K562 (cell line): ENCODE results near the gene SAMD14. TPM values are rescaled to one million over a fixed set of nuclear protein-coding genes. Genes with fewer than 3 reads are reported as not detected.

Experiments used
- ATAC-seq: fragments of 200-7000 bp; cut with Tn5 transposase; 3 replicates; pipeline ENCODE4 v1.9.1; 2020; ENCODE audit warnings: moderate library complexity
- BruUV-seq: library from RNA; stranded (reverse); fragments of 400-500 nt; replicated peaks from 2 replicates; lab custom pipeline; 2021; lab: Mats Ljungman, UMichigan
- CTCF ChIA-PET: fragments of 300-600 bp; formaldehyde crosslinking; extraction: SDS; loops from one replicate; lab custom pipeline; 2021; ENCODE audit warnings: low intra/inter-chr PET ratio; lab: Yijun Ruan, JAX
- POLR2A ChIA-PET: fragments of 300-600, 350-650 bp; sonication (Branson Sonifier 250); formaldehyde crosslinking; extraction: SDS; loops from one replicate; lab custom pipeline; 2021; ENCODE audit warnings: antibody characterized with exemption, inconsistent platforms; lab: Yijun Ruan, JAX
- DNase-seq, 4 experiments: peaks; one replicate each; pipeline versions ENCODE4 v3.0.0 to v3.0.0-alpha.2; 2011 to 2018; ENCODE audit warnings: low spot score in 3 of 4, mixed read lengths in 3 of 4; ENCODE audit errors: extremely low read depth in 1 of 4
- FAIRE-seq: peaks from 2 replicates; lab custom pipeline; 2011; peaks lifted over from hg19 to GRCh38; lab: Jason Lieb, UNC
- H2AFZ ChIP-seq: 2 replicates; pipeline ENCODE4 v1.6.0; 2011; ENCODE audit warnings: low read depth, low read length, control low read depth, inconsistent platforms
- H3K27ac ChIP-seq: fragments of 200-600 bp; 3 replicates; pipeline ENCODE4 v1.8.0; 2011; ENCODE audit warnings: low read depth, mild to moderate bottlenecking, control low read depth, inconsistent platforms, low read length, moderate library complexity, mixed read lengths; ENCODE audit errors: extremely low read depth
- H3K27me3 ChIP-seq, 2 experiments: fragments of 300-600 bp in 1 of 2; 2 replicates in 1 of 2; 3 replicates in 1 of 2; pipeline versions ENCODE4 v1.6.0 to v1.8.0; 2011; ENCODE audit warnings: inconsistent platforms in 2 of 2, low read length in 2 of 2, mild to moderate bottlenecking in 1 of 2, mixed read lengths in 1 of 2, moderate library complexity in 1 of 2; ENCODE audit not compliant: control insufficient read depth in 2 of 2, insufficient read depth in 2 of 2
- H3K36me3 ChIP-seq: fragments of 300-600 bp; 3 replicates; pipeline ENCODE4 v1.8.0; 2011; ENCODE audit warnings: mild to moderate bottlenecking, low read length, inconsistent platforms; ENCODE audit not compliant: control insufficient read depth, insufficient read depth
- H3K4me1 ChIP-seq, 2 experiments: fragments of 200-600 bp in 1 of 2; replicated peaks in 1 of 2; 2 replicates in 1 of 2; 3 replicates in 1 of 2; pipeline versions ENCODE4 v1.5.1 to v1.8.0; 2011; ENCODE audit warnings: inconsistent platforms in 2 of 2, low read length in 2 of 2, mild to moderate bottlenecking in 1 of 2, mixed read lengths in 1 of 2, moderate library complexity in 1 of 2; ENCODE audit not compliant: control insufficient read depth in 2 of 2, insufficient read depth in 2 of 2
- H3K4me2 ChIP-seq: 2 replicates; pipeline ENCODE4 v1.6.1; 2011; ENCODE audit warnings: low read length, control low read depth, inconsistent platforms, mixed read lengths; ENCODE audit not compliant: insufficient read depth
- H3K4me3 ChIP-seq: fragments of 200-600 bp; sonication (generic), shearing (Covaris generic); 2 replicates; pipeline ENCODE4 v1.5.1; 2016; ENCODE audit warnings: control low read depth, inconsistent platforms
- H3K79me2 ChIP-seq: fragments of 200-600 bp; 3 replicates; pipeline ENCODE4 v1.8.0; 2011; ENCODE audit warnings: low read length, inconsistent platforms; ENCODE audit not compliant: control insufficient read depth, insufficient read depth
- H3K9ac ChIP-seq, 2 experiments: 2 replicates each; pipeline versions ENCODE4 v1.6.0 to v1.6.1; 2011; ENCODE audit warnings: low read depth in 2 of 2, low read length in 2 of 2, control low read depth in 1 of 2, inconsistent platforms in 1 of 2, mild to moderate bottlenecking in 1 of 2, mixed read lengths in 1 of 2; ENCODE audit not compliant: insufficient read depth in 1 of 2
- H3K9me1 ChIP-seq: one replicate; pipeline ENCODE4 v1.6.0; 2011; ENCODE audit warnings: inconsistent platforms, mild to moderate bottlenecking, low read length, moderate library complexity; ENCODE audit not compliant: control insufficient read depth, insufficient read depth
- H3K9me3 ChIP-seq: replicated peaks from 2 replicates; pipeline ENCODE4 v1.5.1; 2011; ENCODE audit warnings: low read depth, low read length, inconsistent platforms; ENCODE audit not compliant: control insufficient read depth, insufficient read depth
- H4K20me1 ChIP-seq: replicated peaks from 2 replicates; pipeline ENCODE4 v1.6.1; 2011; ENCODE audit warnings: low read length, inconsistent platforms, mixed read lengths; ENCODE audit not compliant: control insufficient read depth, insufficient read depth
- CREB3L1 ChIP-seq: fragments of 450-650 bp; IDR thresholded peaks from 2 replicates; pipeline ENCODE4 v1.6.1; 2014; ENCODE audit warnings: low read depth, mild to moderate bottlenecking, moderate library complexity, borderline replicate concordance
- DNMT1 ChIP-seq: fragments of 450-650 bp; IDR thresholded peaks from 2 replicates; pipeline ENCODE4 v1.6.1; 2016; ENCODE audit warnings: antibody characterized with exemption, mild to moderate bottlenecking
- GATAD2B ChIP-seq: fragments of 450-650 bp; IDR thresholded peaks from 2 replicates; pipeline ENCODE4 v1.6.1; 2017; ENCODE audit warnings: mild to moderate bottlenecking, borderline replicate concordance
- ILK ChIP-seq: fragments of 450-650 bp; IDR thresholded peaks from 2 replicates; pipeline ENCODE4 v1.6.1; 2016; ENCODE audit warnings: missing genetic modification characterization, low read depth, mild to moderate bottlenecking, missing compliant biosample characterization, moderate library complexity, borderline replicate concordance
- KDM4B ChIP-seq, 2 experiments: fragments of 450-650 bp in 1 of 2; sonication (generic) in 1 of 2; IDR thresholded peaks; 2 replicates each; pipeline ENCODE4 v1.6.1; 2016 to 2017; ENCODE audit warnings: borderline replicate concordance in 2 of 2, antibody characterized with exemption in 1 of 2, low read depth in 1 of 2, mild to moderate bottlenecking in 1 of 2
- SIN3B ChIP-seq: fragments of 450-650 bp; IDR thresholded peaks from 2 replicates; pipeline ENCODE4 v1.6.1; 2017; ENCODE audit warnings: low read depth, mild to moderate bottlenecking, moderate library complexity
- SMAD1 ChIP-seq: fragments of 150-350 bp; IDR thresholded peaks from 2 replicates; pipeline ENCODE4 v1.6.1; 2014; ENCODE audit warnings: low read length, low read depth; ENCODE audit not compliant: partially characterized antibody
- SRSF1 ChIP-seq: fragments of 200-400 bp; formaldehyde crosslinking; IDR thresholded peaks from 2 replicates; pipeline ENCODE4 v1.6.1; 2017; ENCODE audit warnings: mild to moderate bottlenecking, low read depth, low read length, moderate library complexity
- ZBTB43 ChIP-seq: sonication (generic); formaldehyde crosslinking; IDR thresholded peaks from 2 replicates; pipeline ENCODE4 v1.8.0; 2023; ENCODE audit warnings: mild to moderate bottlenecking, missing genetic modification reagents
- WGBS: fragments of 100-300 bp; shearing (Covaris generic); methylation state at CpG from one replicate; pipeline ENCODE4 v1.1.6; 2016; ENCODE audit warnings: low coverage, mixed read lengths; ENCODE audit not compliant: insufficient coverage; ENCODE audit errors: missing lambda C conversion rate; 5-methylcytosine and 5-hydroxymethylcytosine counted together
- in situ Hi-C: fragments of 300-500 bp; cut with MboI; formaldehyde crosslinking; loops from 4 replicates; pipeline ENCODE4 v1.15.0; 2018; ENCODE audit warnings: inconsistent platforms, mixed read lengths
- intact Hi-C: fragments of 100-400 bp; cut with micrococcal nuclease; formaldehyde crosslinking; loops from 2 replicates; pipeline ENCODE4 v1.14.2; 2022
- polyA plus RNA-seq, 8 experiments: library from polyadenylated mRNA; depleted of rRNA in 4 of 8; stranded (reverse) in 5 of 8; unstranded in 3 of 8; fragments of >200 nt; fragmentation: Nextera tagmentation in 2 of 8; fragmentation: Illumina TruSeq in 1 of 8; extraction: Ambion mirVana in 2 of 8; extraction: Trizol in 1 of 8; gene quantifications; 2 replicates each; pipeline versions ENCODE4 v1.2.1 to v1.2.3, GENCODE V29; 2011 to 2014; ENCODE audit warnings: inconsistent platforms in 1 of 8, missing spikeins in 1 of 8
- total RNA-seq, 7 experiments: library from RNA; depleted of rRNA in 6 of 7; stranded (reverse); fragments of >200 nt in 6 of 7; fragmentation: Illumina TruSeq in 2 of 7; extraction: Trizol in 2 of 7; gene quantifications; 2 replicates each; pipeline versions ENCODE4 v1.2.1 to v1.2.3, GENCODE V29; 2011 to 2021; ENCODE audit warnings: low replicate concordance in 1 of 7

The SAMD14 gene
- total and polyA plus RNA-seq, 9 of the 15 experiments (the other 6 are each of a cell fraction or from before 2014, with no cell fraction given): 0.04 to 0.07 TPM; not detected in 7

GRCh38 chr17:50136096-50136687 lies 6.2 kb upstream of the SAMD14 start:
- no peak for FAIRE-seq
- ChIA-PET POLR2A (interaction anchor here (0.6 to 2.1 kb wide), 6 partner anchors 10 to 178 kb away, joined by 3 to 9 read pairs (median 4); no protein-coding TSS in a partner anchor), CTCF (no interaction called here)
- intact Hi-C loops: no loop called here
- Histone ChIP-seq H3K79me2 (no peaks in the 10 kb centered on the region; the same call in 2 of the 3 replicates), H4K20me1 (peaks cover 11% of the 10 kb centered on the region), H3K9me1 (peaks cover 3% of the 10 kb centered on the region), H3K36me3 (peaks cover 67% of the 10 kb centered on the region), H3K4me2 (no peak overlapping the region), H3K27ac (no peak overlapping the region), H3K4me3 (no peak overlapping the region), H3K9me3 (no peaks in the 10 kb centered on the region), H2AFZ (no peak overlapping the region), H3K9ac (peak overlapping the region in 1 of 2 experiments; percentile 33; a peak in 1 of 4 replicates), H3K4me1 (peaks cover 6 to 28% of the 10 kb centered on the region in 2 experiments; a peak in 4 of 5 replicates), H3K27me3 (no peaks in the 10 kb centered on the region)
- no peak for DNase-seq
- 88% methylated on average over 11 of the region's 11 CpGs for WGBS
- TF ChIP-seq SMAD1 (no peak), SRSF1 (no peak), KDM4B (IDR thresholded peaks at IDR 0.05; ENCODE audit: borderline replicate concordance in 2 of 2, low read depth in 1 of 2) (no peak), DNMT1 (no peak), GATAD2B (no peak), ILK (tag) (no peak), CREB3L1 (no peak), SIN3B (no peak), ZBTB43 (CRISPR knock-in tag) (no peak)
- no TSS peak for BruUV-seq
- no peak for ATAC-seq
- in situ Hi-C loops: no loop called here
